ENCODE data around the gene PRKCE.

Gene PRKCE

GRCh38 chr2:45919711-45920111, 268.2 kb downstream of the PRKCE start:
- no peaks in the 10 kb centered on the region for H3K27me3 ChIP-seq (ENCODE audit: insufficient read depth, insufficient read length)
- H3K9ac ChIP-seq (ENCODE audit: insufficient read length, low read depth): no peak overlapping the region
- DNase-seq (ENCODE audit: low read depth, low spot score): no peak
- no peaks in the 10 kb centered on the region for H3K9me3 ChIP-seq (ENCODE audit: insufficient read depth, low read length)
- H3K36me3 ChIP-seq (ENCODE audit: insufficient read depth, insufficient read length, low read length): no peaks in the 10 kb centered on the region
- no peaks in the 10 kb centered on the region for H3K4me1 ChIP-seq (ENCODE audit: insufficient read depth, insufficient read length)
- H3K4me3 ChIP-seq (ENCODE audit: insufficient read length, low read depth): no peak overlapping the region
- no peak for TF ChIP-seq YY1 (IDR thresholded peaks at IDR 0.05; ENCODE audit: insufficient read depth, insufficient read length)
- TF ChIP-seq ZNF274 (IDR thresholded peaks at IDR 0.05; ENCODE audit: low read depth, low read length): no peak
- no peak for TF ChIP-seq SUZ12 (IDR thresholded peaks at IDR 0.05; ENCODE audit: extremely low read depth, insufficient read depth, insufficient read length)

- H3K4me3 ChIP-seq (ENCODE audit: insufficient read length, low read depth): no peak overlapping the region
- no peaks in the 10 kb centered on the region for H3K9me3 ChIP-seq (ENCODE audit: insufficient read depth, low read length)
- H3K27me3 ChIP-seq (ENCODE audit: insufficient read depth, insufficient read length): no peaks in the 10 kb centered on the region
- no peaks in the 10 kb centered on the region for H3K4me1 ChIP-seq (ENCODE audit: insufficient read depth, insufficient read length)
- TF ChIP-seq SUZ12 (IDR thresholded peaks at IDR 0.05; ENCODE audit: extremely low read depth, insufficient read depth, insufficient read length): no peak
- no peak for TF ChIP-seq YY1 (IDR thresholded peaks at IDR 0.05; ENCODE audit: insufficient read depth, insufficient read length)
- no peak for TF ChIP-seq ZNF274 (IDR thresholded peaks at IDR 0.05; ENCODE audit: low read depth, low read length)
- H3K9ac ChIP-seq (ENCODE audit: insufficient read length, low read depth): no peak overlapping the region
- no peaks in the 10 kb centered on the region for H3K36me3 ChIP-seq (ENCODE audit: insufficient read depth, insufficient read length, low read length)
- DNase-seq (ENCODE audit: low read depth, low spot score): no peak
Observed at GRCh38 chr2:45921921-45922320, 270.4 kb downstream of the PRKCE start.

GRCh38 chr2:45922577-45922988, 271.1 kb downstream of the PRKCE start:
- no peak for DNase-seq (ENCODE audit: low read depth, low spot score)
- no peaks in the 10 kb centered on the region for H3K36me3 ChIP-seq (ENCODE audit: insufficient read depth, insufficient read length, low read length)
- no peaks in the 10 kb centered on the region for H3K27me3 ChIP-seq (ENCODE audit: insufficient read depth, insufficient read length)
- TF ChIP-seq SUZ12 (IDR thresholded peaks at IDR 0.05; ENCODE audit: extremely low read depth, insufficient read depth, insufficient read length): no peak
- TF ChIP-seq YY1 (IDR thresholded peaks at IDR 0.05; ENCODE audit: insufficient read depth, insufficient read length): no peak
- no peak for TF ChIP-seq ZNF274 (IDR thresholded peaks at IDR 0.05; ENCODE audit: low read depth, low read length)
- H3K9ac ChIP-seq (ENCODE audit: insufficient read length, low read depth): no peak overlapping the region
- no peak overlapping the region for H3K4me3 ChIP-seq (ENCODE audit: insufficient read length, low read depth)
- H3K9me3 ChIP-seq (ENCODE audit: insufficient read depth, low read length): no peaks in the 10 kb centered on the region
- no peaks in the 10 kb centered on the region for H3K4me1 ChIP-seq (ENCODE audit: insufficient read depth, insufficient read length)

- Histone ChIP-seq H3K9ac (ENCODE audit: insufficient read length, low read depth) (no peak overlapping the region), H3K27me3 (ENCODE audit: insufficient read depth, insufficient read length) (no peaks in the 10 kb centered on the region), H3K9me3 (ENCODE audit: insufficient read depth, low read length) (no peaks in the 10 kb centered on the region), H3K4me3 (ENCODE audit: insufficient read length, low read depth) (no peak overlapping the region), H3K4me1 (ENCODE audit: insufficient read depth, insufficient read length) (no peaks in the 10 kb centered on the region), H3K36me3 (ENCODE audit: insufficient read depth, insufficient read length, low read length) (no peaks in the 10 kb centered on the region)
- no peak for DNase-seq (ENCODE audit: low read depth, low spot score)
- TF ChIP-seq SUZ12 (IDR thresholded peaks at IDR 0.05; ENCODE audit: extremely low read depth, insufficient read depth, insufficient read length): no peak
- no peak for TF ChIP-seq YY1 (IDR thresholded peaks at IDR 0.05; ENCODE audit: insufficient read depth, insufficient read length)
- TF ChIP-seq ZNF274 (IDR thresholded peaks at IDR 0.05; ENCODE audit: low read depth, low read length): no peak
Observed at GRCh38 chr2:45923701-45924100, 272.2 kb downstream of the PRKCE start.

- no peak for TF ChIP-seq ZNF274 (IDR thresholded peaks at IDR 0.05; ENCODE audit: low read depth, low read length)
- no peak for TF ChIP-seq SUZ12 (IDR thresholded peaks at IDR 0.05; ENCODE audit: extremely low read depth, insufficient read depth, insufficient read length)
- no peaks in the 10 kb centered on the region for H3K4me1 ChIP-seq (ENCODE audit: insufficient read depth, insufficient read length)
- H3K4me3 ChIP-seq (ENCODE audit: insufficient read length, low read depth): no peak overlapping the region
- H3K36me3 ChIP-seq (ENCODE audit: insufficient read depth, insufficient read length, low read length): no peaks in the 10 kb centered on the region
- no peak overlapping the region for H3K9ac ChIP-seq (ENCODE audit: insufficient read length, low read depth)
- H3K9me3 ChIP-seq (ENCODE audit: insufficient read depth, low read length): no peaks in the 10 kb centered on the region
- no peak for DNase-seq (ENCODE audit: low read depth, low spot score)
- no peaks in the 10 kb centered on the region for H3K27me3 ChIP-seq (ENCODE audit: insufficient read depth, insufficient read length)
Observed at GRCh38 chr2:45925026-45925425, 273.6 kb downstream of the PRKCE start.

GRCh38 chr2:45925636-45926366, 274.3 kb downstream of the PRKCE start:
- TF ChIP-seq ZNF274 (IDR thresholded peaks at IDR 0.05; ENCODE audit: low read depth, low read length): no peak
- TF ChIP-seq SUZ12 (IDR thresholded peaks at IDR 0.05; ENCODE audit: extremely low read depth, insufficient read depth, insufficient read length): no peak
- TF ChIP-seq YY1 (IDR thresholded peaks at IDR 0.05; ENCODE audit: insufficient read depth, insufficient read length): no peak
- Histone ChIP-seq H3K4me1 (ENCODE audit: insufficient read depth, insufficient read length) (no peaks in the 10 kb centered on the region), H3K4me3 (ENCODE audit: insufficient read length, low read depth) (no peak overlapping the region), H3K27me3 (ENCODE audit: insufficient read depth, insufficient read length) (no peaks in the 10 kb centered on the region), H3K9ac (ENCODE audit: insufficient read length, low read depth) (no peak overlapping the region), H3K9me3 (ENCODE audit: insufficient read depth, low read length) (peaks cover 1% of the 10 kb centered on the region; the same call in 1 of the 2 replicates), H3K36me3 (ENCODE audit: insufficient read depth, insufficient read length, low read length) (no peaks in the 10 kb centered on the region)
- DNase-seq (ENCODE audit: low read depth, low spot score): no peak

- Histone ChIP-seq H3K4me1 (ENCODE audit: insufficient read depth, insufficient read length) (no peaks in the 10 kb centered on the region), H3K27me3 (ENCODE audit: insufficient read depth, insufficient read length) (no peaks in the 10 kb centered on the region), H3K9ac (ENCODE audit: insufficient read length, low read depth) (no peak overlapping the region), H3K9me3 (ENCODE audit: insufficient read depth, low read length) (peaks cover 8% of the 10 kb centered on the region; the same call in 1 of the 2 replicates), H3K36me3 (ENCODE audit: insufficient read depth, insufficient read length, low read length) (no peaks in the 10 kb centered on the region), H3K4me3 (ENCODE audit: insufficient read length, low read depth) (no peak overlapping the region)
- TF ChIP-seq YY1 (IDR thresholded peaks at IDR 0.05; ENCODE audit: insufficient read depth, insufficient read length) (no peak), ZNF274 (IDR thresholded peaks at IDR 0.05; ENCODE audit: low read depth, low read length) (no peak), SUZ12 (IDR thresholded peaks at IDR 0.05; ENCODE audit: extremely low read depth, insufficient read depth, insufficient read length) (no peak)
- DNase-seq (ENCODE audit: low read depth, low spot score): no peak
Observed at GRCh38 chr2:45928946-45929345, 277.5 kb downstream of the PRKCE start.

Data from NT2/D1 (cell line).